C4-2B (cell line): ENCODE results near the gene PRDX5.

ENCODE experiments used
- ZFX ChIP-seq: fragments of 450-650 bp; IDR thresholded peaks from 2 replicates; pipeline ENCODE4 v1.6.1; 2017
- TF ChIP-seq, protein P1 (sequence below): fragments of 450-650 bp; conservative IDR thresholded peaks from 2 replicates; pipeline ENCODE4 v1.5.1; 2017; ENCODE audit warnings: mild to moderate bottlenecking

- TF ChIP-seq, protein P1, sequence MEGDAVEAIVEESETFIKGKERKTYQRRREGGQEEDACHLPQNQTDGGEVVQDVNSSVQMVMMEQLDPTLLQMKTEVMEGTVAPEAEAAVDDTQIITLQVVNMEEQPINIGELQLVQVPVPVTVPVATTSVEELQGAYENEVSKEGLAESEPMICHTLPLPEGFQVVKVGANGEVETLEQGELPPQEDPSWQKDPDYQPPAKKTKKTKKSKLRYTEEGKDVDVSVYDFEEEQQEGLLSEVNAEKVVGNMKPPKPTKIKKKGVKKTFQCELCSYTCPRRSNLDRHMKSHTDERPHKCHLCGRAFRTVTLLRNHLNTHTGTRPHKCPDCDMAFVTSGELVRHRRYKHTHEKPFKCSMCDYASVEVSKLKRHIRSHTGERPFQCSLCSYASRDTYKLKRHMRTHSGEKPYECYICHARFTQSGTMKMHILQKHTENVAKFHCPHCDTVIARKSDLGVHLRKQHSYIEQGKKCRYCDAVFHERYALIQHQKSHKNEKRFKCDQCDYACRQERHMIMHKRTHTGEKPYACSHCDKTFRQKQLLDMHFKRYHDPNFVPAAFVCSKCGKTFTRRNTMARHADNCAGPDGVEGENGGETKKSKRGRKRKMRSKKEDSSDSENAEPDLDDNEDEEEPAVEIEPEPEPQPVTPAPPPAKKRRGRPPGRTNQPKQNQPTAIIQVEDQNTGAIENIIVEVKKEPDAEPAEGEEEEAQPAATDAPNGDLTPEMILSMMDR = no peak
- no peak for TF ChIP-seq ZFX
These were observed 39.2 kb upstream of the PRDX5 start for GRCh38 chr11:64278576-64279190.
